SU-DHL-6 (cell line): ENCODE data around the gene TRUB1.

Experiments used
- CTCF ChIP-seq: fragments of 200-600 bp; sonication (generic); IDR thresholded peaks from one replicate; pipeline ENCODE4 v1.5.1; 2017; ENCODE audit warnings: antibody characterized with exemption, mild to moderate bottlenecking, low read length, moderate library complexity; ENCODE audit not compliant: insufficient read depth, poor library complexity, severe bottlenecking
- EZH2phosphoT487 ChIP-seq: fragments of 200-600 bp; sonication (generic), shearing (Covaris generic); conservative IDR thresholded peaks from 2 replicates; pipeline ENCODE4 v1.6.1; 2018; ENCODE audit warnings: mild to moderate bottlenecking, antibody characterized with exemption, low read length, moderate library complexity, mixed read lengths

- TF ChIP-seq CTCF (no peak), EZH2phosphoT487 (no peak)
Measured at GRCh38 chr10:114992189-114992775, 54.3 kb downstream of the TRUB1 start.
